ENCODE results near the gene NXPE3. TPM values are rescaled to one million over a fixed set of nuclear protein-coding genes. Genes with fewer than 3 reads are reported as not detected.

Gene NXPE3
- total and polyA plus RNA-seq, 9 of the 15 experiments (the other 6 are each of a cell fraction or from before 2014, with no cell fraction given): 0.25 to 2.5 (median 0.95) TPM

DNA sequence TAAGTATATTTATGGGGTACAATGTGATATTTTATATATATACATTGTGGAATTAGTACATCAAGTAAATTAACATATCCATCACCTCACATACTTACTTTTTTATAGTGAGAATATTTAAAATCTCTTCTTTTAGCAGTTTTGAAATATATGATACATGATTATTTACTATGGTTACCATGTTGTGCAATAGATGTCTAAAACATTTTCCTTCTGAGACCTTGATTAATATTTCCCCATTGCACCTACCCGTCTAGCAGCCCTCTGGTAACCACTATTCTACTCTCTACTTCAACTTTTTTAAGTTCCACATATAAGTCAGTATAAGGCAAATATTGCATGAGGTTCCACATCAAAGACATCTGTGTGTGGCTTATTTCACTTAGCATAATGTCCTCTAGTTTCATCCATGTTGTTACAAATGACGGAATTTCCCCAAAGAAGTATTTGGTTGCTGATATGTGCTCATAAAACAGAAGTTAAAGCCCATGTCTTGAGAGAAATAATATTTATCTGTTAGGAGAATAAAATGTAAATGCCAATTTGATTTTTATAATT is 40.7 kb downstream of the NXPE3 start:
- POLR2A ChIA-PET: no interaction called here
- no peak for FAIRE-seq
- Histone ChIP-seq H3K9ac (ENCODE audit: insufficient read depth in 1 of 2, low read depth in 2 of 2, low read length in 2 of 2) (no peak overlapping the region), H2AFZ (ENCODE audit: low read depth, low read length) (no peak overlapping the region), H3K27me3 (ENCODE audit: control insufficient read depth in 2 of 2, insufficient read depth in 2 of 2, low read length in 2 of 2) (no peaks in the 10 kb centered on the region), H3K9me1 (ENCODE audit: control insufficient read depth, insufficient read depth, low read length) (no peaks in the 10 kb centered on the region), H3K4me1 (replicated peaks in 1 of 2; ENCODE audit: control insufficient read depth in 2 of 2, insufficient read depth in 2 of 2, low read length in 2 of 2) (no peaks in the 10 kb centered on the region), H4K20me1 (replicated peaks; ENCODE audit: control insufficient read depth, insufficient read depth, low read length) (no peaks in the 10 kb centered on the region), H3K79me2 (ENCODE audit: control insufficient read depth, insufficient read depth, low read length) (no peaks in the 10 kb centered on the region), H3K4me2 (ENCODE audit: insufficient read depth, low read length) (no peak overlapping the region), H3K36me3 (ENCODE audit: control insufficient read depth, insufficient read depth, low read length) (no peaks in the 10 kb centered on the region), H3K9me3 (replicated peaks; ENCODE audit: control insufficient read depth, insufficient read depth, low read depth, low read length) (no peaks in the 10 kb centered on the region), H3K27ac (ENCODE audit: extremely low read depth, low read depth, low read length) (no peak overlapping the region), H3K4me3 (no peak overlapping the region)
- ATAC-seq: no peak
- BruUV-seq (replicated peaks): no TSS peak
- CTCF ChIA-PET (ENCODE audit: low intra/inter-chr PET ratio): no interaction called here
- peak; percentile 33; the same call in 1 of the 2 replicates for TF ChIP-seq CEBPB (tag; IDR thresholded peaks at IDR 0.05)
- no peak for TF ChIP-seq HMGN3 (IDR thresholded peaks at IDR 0.05; ENCODE audit: borderline replicate concordance, extremely low read depth, insufficient read length, low read depth, low read length)
- TF ChIP-seq ZNF76 (CRISPR knock-in tag; IDR thresholded peaks at IDR 0.05; ENCODE audit: borderline replicate concordance): no peak
- no peak for TF ChIP-seq CEBPG (CRISPR knock-in tag; IDR thresholded peaks at IDR 0.05)
- peak in 1 of 2 experiments; percentile 43; a peak in 1 of 4 replicates for TF ChIP-seq CEBPG (tag; conservative IDR thresholded peaks at IDR 0.05 in 1 of 2, IDR thresholded peaks at IDR 0.05 in 1 of 2)
- TF ChIP-seq ZSCAN32 (CRISPR knock-in tag; IDR thresholded peaks at IDR 0.05): no peak
- 9% methylated on average over 2 of the region's 2 CpGs for WGBS (ENCODE audit: insufficient coverage, low coverage, missing lambda C conversion rate)
- no peak for DNase-seq (ENCODE audit: extremely low read depth in 1 of 4, low spot score in 3 of 4)
- in situ Hi-C loops (cut with MboI) (loop anchor here (25.0 kb wide), 1 partner anchor 718 kb away; no protein-coding TSS in a partner anchor), intact Hi-C loops (cut with micrococcal nuclease) (loop anchor here (10.0 kb wide), 1 partner anchor 145 kb away; no protein-coding TSS in a partner anchor)

Measured in K562 (cell line).